K562 (cell line): ENCODE results near the gene SELENOI.

Source experiments
- EP400 ChIP-seq: fragments of 450-650 bp; IDR thresholded peaks from 2 replicates; pipeline ENCODE4 v1.6.1; 2017; ENCODE audit warnings: antibody characterized with exemption, mild to moderate bottlenecking, moderate library complexity
- POLR2AphosphoS2 ChIP-seq: IDR thresholded peaks from 2 replicates; pipeline ENCODE4 v1.6.1; 2012; ENCODE audit warnings: low read length, improper control_type of control experiment
- PPARD ChIP-seq: fragments of 250-450 bp; sonication (Bioruptor Pico); IDR thresholded peaks from 2 replicates; pipeline ENCODE4 v1.8.0; 2022; ENCODE audit warnings: inconsistent platforms, mild to moderate bottlenecking, moderate library complexity
- SPI1 ChIP-seq: IDR thresholded peaks from 2 replicates; pipeline ENCODE4 v1.6.1; 2011; ENCODE audit warnings: low read depth, low read length, control low read depth, borderline replicate concordance
- TF ChIP-seq, protein P1 (sequence below), 3 experiments: fragments of 200-800 bp in 1 of 3; sonication (Bioruptor generic) in 1 of 3; sonication (generic) in 1 of 3; formaldehyde crosslinking in 1 of 3; IDR thresholded peaks; 2 replicates each; pipeline versions ENCODE4 v1.6.1 to v1.8.0; 2016 to 2022; ENCODE audit warnings: mild to moderate bottlenecking in 2 of 3, missing compliant biosample characterization in 2 of 3, missing genetic modification characterization in 2 of 3, missing genetic modification reagents in 1 of 3
- TF ChIP-seq, protein P2 (sequence below): sonication (generic); formaldehyde crosslinking; IDR thresholded peaks from 2 replicates; pipeline ENCODE4 v1.8.1; 2022; ENCODE audit warnings: missing genetic modification reagents
- TF ChIP-seq, protein P3 (sequence below), 3 experiments: IDR thresholded peaks in 2 of 3; conservative IDR thresholded peaks in 1 of 3; 2 replicates each; pipeline ENCODE4 v1.5.1; 2011 to 2012; ENCODE audit warnings: low read length in 3 of 3, mild to moderate bottlenecking in 3 of 3, control low read depth in 2 of 3, improper control_type of control experiment in 1 of 3, inconsistent platforms in 1 of 3, low read depth in 1 of 3, mixed read lengths in 1 of 3, moderate library complexity in 1 of 3; ENCODE audit not compliant: insufficient read depth in 2 of 3

DNA sequence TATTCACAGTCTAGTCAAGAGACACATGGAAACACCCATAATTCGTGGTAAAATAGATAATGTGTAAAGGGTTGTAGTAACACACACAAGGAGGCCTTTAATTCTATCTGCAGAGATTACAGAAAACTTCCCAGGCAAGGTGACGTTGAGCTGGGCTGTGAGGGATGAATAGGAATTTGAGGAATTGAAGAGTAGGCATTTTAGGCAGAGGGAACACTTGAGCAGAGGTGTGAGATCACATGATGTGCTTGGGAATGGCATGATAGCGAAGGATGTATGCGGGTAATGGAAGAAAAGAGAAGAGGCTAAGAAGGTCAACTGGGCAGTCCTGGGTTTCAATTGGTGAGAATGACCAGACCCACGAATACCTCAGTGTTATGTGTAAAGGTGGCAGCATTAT, 76.0 kb downstream of the SELENOI start:
- TF ChIP-seq, protein P1, sequence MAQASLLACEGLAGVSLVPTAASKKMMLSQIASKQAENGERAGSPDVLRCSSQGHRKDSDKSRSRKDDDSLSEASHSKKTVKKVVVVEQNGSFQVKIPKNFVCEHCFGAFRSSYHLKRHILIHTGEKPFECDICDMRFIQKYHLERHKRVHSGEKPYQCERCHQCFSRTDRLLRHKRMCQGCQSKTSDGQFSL (CRISPR knock-in tag; IDR thresholded peaks at IDR 0.05), result no peak
- TF ChIP-seq, protein P1 (tag; IDR thresholded peaks at IDR 0.05), result no peak
- no peak for TF ChIP-seq POLR2AphosphoS2
- TF ChIP-seq, protein P2, sequence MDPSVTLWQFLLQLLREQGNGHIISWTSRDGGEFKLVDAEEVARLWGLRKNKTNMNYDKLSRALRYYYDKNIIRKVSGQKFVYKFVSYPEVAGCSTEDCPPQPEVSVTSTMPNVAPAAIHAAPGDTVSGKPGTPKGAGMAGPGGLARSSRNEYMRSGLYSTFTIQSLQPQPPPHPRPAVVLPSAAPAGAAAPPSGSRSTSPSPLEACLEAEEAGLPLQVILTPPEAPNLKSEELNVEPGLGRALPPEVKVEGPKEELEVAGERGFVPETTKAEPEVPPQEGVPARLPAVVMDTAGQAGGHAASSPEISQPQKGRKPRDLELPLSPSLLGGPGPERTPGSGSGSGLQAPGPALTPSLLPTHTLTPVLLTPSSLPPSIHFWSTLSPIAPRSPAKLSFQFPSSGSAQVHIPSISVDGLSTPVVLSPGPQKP (CRISPR knock-in tag), result no peak
- no peak for TF ChIP-seq SPI1
- TF ChIP-seq EP400, result no peak
- TF ChIP-seq, protein P3, sequence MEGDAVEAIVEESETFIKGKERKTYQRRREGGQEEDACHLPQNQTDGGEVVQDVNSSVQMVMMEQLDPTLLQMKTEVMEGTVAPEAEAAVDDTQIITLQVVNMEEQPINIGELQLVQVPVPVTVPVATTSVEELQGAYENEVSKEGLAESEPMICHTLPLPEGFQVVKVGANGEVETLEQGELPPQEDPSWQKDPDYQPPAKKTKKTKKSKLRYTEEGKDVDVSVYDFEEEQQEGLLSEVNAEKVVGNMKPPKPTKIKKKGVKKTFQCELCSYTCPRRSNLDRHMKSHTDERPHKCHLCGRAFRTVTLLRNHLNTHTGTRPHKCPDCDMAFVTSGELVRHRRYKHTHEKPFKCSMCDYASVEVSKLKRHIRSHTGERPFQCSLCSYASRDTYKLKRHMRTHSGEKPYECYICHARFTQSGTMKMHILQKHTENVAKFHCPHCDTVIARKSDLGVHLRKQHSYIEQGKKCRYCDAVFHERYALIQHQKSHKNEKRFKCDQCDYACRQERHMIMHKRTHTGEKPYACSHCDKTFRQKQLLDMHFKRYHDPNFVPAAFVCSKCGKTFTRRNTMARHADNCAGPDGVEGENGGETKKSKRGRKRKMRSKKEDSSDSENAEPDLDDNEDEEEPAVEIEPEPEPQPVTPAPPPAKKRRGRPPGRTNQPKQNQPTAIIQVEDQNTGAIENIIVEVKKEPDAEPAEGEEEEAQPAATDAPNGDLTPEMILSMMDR (IDR thresholded peaks at IDR 0.05 in 2 of 3, conservative IDR thresholded peaks at IDR 0.05 in 1 of 3; ENCODE audit: insufficient read depth in 2 of 3, low read depth in 1 of 3, low read length in 3 of 3), result no peak
- TF ChIP-seq PPARD (CRISPR knock-in tag), result no peak
